ENCODE measurements around the gene NPC2. TPM values are rescaled to one million over a fixed set of nuclear protein-coding genes. Genes with fewer than 3 reads are reported as not detected.

NPC2 gene
- total RNA-seq, 2 donors from 2014 or later = 625 to 762 TPM

GRCh38 chr14:74502236-74503019 is 9.3 kb upstream of the NPC2 start:
- no peaks in the 10 kb centered on the region for H3K9me3 ChIP-seq
- 61% methylated on average over 21 of the region's 21 CpGs for WGBS
- H3K36me3 ChIP-seq = no peaks in the 10 kb centered on the region
- H3K4me3 ChIP-seq = no peak overlapping the region
- intact Hi-C loops (cut with DNase I) = loop anchor here (10.0 kb wide), 1 partner anchor 292 kb away; no protein-coding TSS in a partner anchor
- DNase-seq (ENCODE audit: low spot score) = no peak
- no peaks in the 10 kb centered on the region for H3K27me3 ChIP-seq (replicated peaks; ENCODE audit: insufficient read depth)
- no peak overlapping the region for H3K27ac ChIP-seq
- TF ChIP-seq POLR2AphosphoS5 (IDR thresholded peaks at IDR 0.05) = no peak
- TF ChIP-seq CTCF (IDR thresholded peaks at IDR 0.05) = peak in 2 of 4 experiments; percentile 46 to 66
- no peaks in the 10 kb centered on the region for H3K4me1 ChIP-seq (replicated peaks)

- Histone ChIP-seq H3K36me3 (no peaks in the 10 kb centered on the region), H3K27me3 (replicated peaks; ENCODE audit: insufficient read depth) (no peaks in the 10 kb centered on the region), H3K4me3 (no peak overlapping the region), H3K9me3 (no peaks in the 10 kb centered on the region), H3K27ac (no peak overlapping the region), H3K4me1 (replicated peaks) (no peaks in the 10 kb centered on the region)
- no peak for DNase-seq (ENCODE audit: low spot score)
- intact Hi-C loops (cut with DNase I) = loop anchor here (2.0 to 10.0 kb wide), 2 partner anchors 111 to 293 kb away; partner anchors contain the start of gene LTBP2
- 62% methylated on average over 5 of the region's 5 CpGs for WGBS
- TF ChIP-seq CTCF (IDR thresholded peaks at IDR 0.05) = no peak
These were observed 8.6 kb upstream of the NPC2 start for GRCh38 chr14:74501691-74502090.

GRCh38 chr14:74501135-74501614 is 8.1 kb upstream of the NPC2 start:
- H3K9me3 ChIP-seq = no peaks in the 10 kb centered on the region
- peak; percentile 76 for DNase-seq (ENCODE audit: low spot score)
- intact Hi-C loops (cut with DNase I) = loop anchor here (2.0 to 10.0 kb wide), 2 partner anchors 112 to 294 kb away; partner anchors contain the start of gene LTBP2
- peak; percentile 34 for TF ChIP-seq POLR2AphosphoS5 (IDR thresholded peaks at IDR 0.05)
- peak; percentile 23 to 75 (median 59) for TF ChIP-seq CTCF (IDR thresholded peaks at IDR 0.05)
- TF ChIP-seq POLR2A (IDR thresholded peaks at IDR 0.05) = no peak
- H3K27me3 ChIP-seq (replicated peaks; ENCODE audit: insufficient read depth) = no peaks in the 10 kb centered on the region
- no peaks in the 10 kb centered on the region for H3K4me1 ChIP-seq (replicated peaks)
- no peak overlapping the region for H3K4me3 ChIP-seq
- H3K27ac ChIP-seq = no peak overlapping the region
- H3K36me3 ChIP-seq = no peaks in the 10 kb centered on the region
- 33% methylated on average over 16 of the region's 16 CpGs for WGBS

- Histone ChIP-seq H3K4me1 (replicated peaks) (no peaks in the 10 kb centered on the region), H3K9me3 (no peaks in the 10 kb centered on the region), H3K4me3 (no peak overlapping the region), H3K36me3 (no peaks in the 10 kb centered on the region), H3K27me3 (replicated peaks; ENCODE audit: insufficient read depth) (no peaks in the 10 kb centered on the region), H3K27ac (no peak overlapping the region)
- no peak for DNase-seq (ENCODE audit: low spot score)
- WGBS = 80% methylated on average over 10 of the region's 10 CpGs
- TF ChIP-seq CTCF (IDR thresholded peaks at IDR 0.05) (no peak), POLR2A (IDR thresholded peaks at IDR 0.05) (no peak), POLR2AphosphoS5 (IDR thresholded peaks at IDR 0.05) (no peak)
- intact Hi-C loops (cut with DNase I) = loop anchor here (2.0 to 10.0 kb wide), 2 partner anchors 112 to 294 kb away; partner anchors contain the start of gene LTBP2
These were observed 7.5 kb upstream of the NPC2 start for GRCh38 chr14:74500417-74501134.
